KMS-11 (cell line): ENCODE data around the gene MINK1.
"Not testable (repeated sequence)": the region's sequence is repeated elsewhere in the genome, so short reads cannot be mapped to it uniquely, and the experiment has no call there.

Experiments
- H2AFZ ChIP-seq: fragments of 200-600 bp; sonication (generic); 2 replicates; pipeline ENCODE4 v1.6.1; 2016; ENCODE audit warnings: antibody characterized with exemption, mixed run types, low read depth
- H3K27ac ChIP-seq: fragments of 200-600 bp; sonication (generic); 2 replicates; pipeline ENCODE4 v1.6.1; 2016; ENCODE audit warnings: mild to moderate bottlenecking, mixed run types
- H3K27me3 ChIP-seq: fragments of 200-600 bp; sonication (generic); 2 replicates; pipeline ENCODE4 v1.6.1; 2017; ENCODE audit warnings: mild to moderate bottlenecking, low read depth, mixed run types, moderate library complexity; ENCODE audit not compliant: insufficient read depth
- H3K36me3 ChIP-seq: fragments of 200-600 bp; sonication (generic); 2 replicates; pipeline ENCODE4 v1.6.1; 2017; ENCODE audit warnings: mild to moderate bottlenecking, mixed run types; ENCODE audit not compliant: insufficient read depth
- H3K4me1 ChIP-seq: fragments of 200-600 bp; sonication (generic); 2 replicates; pipeline ENCODE4 v1.6.1; 2016; ENCODE audit warnings: mild to moderate bottlenecking, low read depth, mixed run types; ENCODE audit not compliant: poor library complexity, severe bottlenecking
- H3K4me2 ChIP-seq: fragments of 200-600 bp; sonication (generic); 2 replicates; pipeline ENCODE4 v1.7.0; 2016; ENCODE audit warnings: mild to moderate bottlenecking, mixed run types
- H3K4me3 ChIP-seq: fragments of 200-600 bp; sonication (generic); IDR thresholded peaks from 2 replicates; pipeline ENCODE4 v1.6.1; 2017; ENCODE audit warnings: low read depth, low read length, mixed read lengths; ENCODE audit not compliant: insufficient read depth
- H3K79me2 ChIP-seq: fragments of 200-600 bp; sonication (generic); 2 replicates; pipeline ENCODE4 v1.6.1; 2016; ENCODE audit warnings: low read depth, mixed run types; ENCODE audit not compliant: insufficient read depth
- H3K9ac ChIP-seq: fragments of 200-600 bp; sonication (generic); 2 replicates; pipeline ENCODE4 v1.6.1; 2016; ENCODE audit warnings: mild to moderate bottlenecking, mixed run types
- H4K20me1 ChIP-seq: fragments of 200-600 bp; sonication (generic); 2 replicates; pipeline ENCODE4 v1.6.1; 2016; ENCODE audit warnings: mild to moderate bottlenecking, mixed run types; ENCODE audit not compliant: insufficient read depth
- TF ChIP-seq, protein P1 (sequence below): fragments of 200-600 bp; sonication (generic); conservative IDR thresholded peaks from 2 replicates; pipeline ENCODE4 v1.6.1; 2017; ENCODE audit warnings: low read depth, mild to moderate bottlenecking, antibody characterized with exemption, low read length, moderate library complexity, mixed read lengths

Gene MINK1

DNA sequence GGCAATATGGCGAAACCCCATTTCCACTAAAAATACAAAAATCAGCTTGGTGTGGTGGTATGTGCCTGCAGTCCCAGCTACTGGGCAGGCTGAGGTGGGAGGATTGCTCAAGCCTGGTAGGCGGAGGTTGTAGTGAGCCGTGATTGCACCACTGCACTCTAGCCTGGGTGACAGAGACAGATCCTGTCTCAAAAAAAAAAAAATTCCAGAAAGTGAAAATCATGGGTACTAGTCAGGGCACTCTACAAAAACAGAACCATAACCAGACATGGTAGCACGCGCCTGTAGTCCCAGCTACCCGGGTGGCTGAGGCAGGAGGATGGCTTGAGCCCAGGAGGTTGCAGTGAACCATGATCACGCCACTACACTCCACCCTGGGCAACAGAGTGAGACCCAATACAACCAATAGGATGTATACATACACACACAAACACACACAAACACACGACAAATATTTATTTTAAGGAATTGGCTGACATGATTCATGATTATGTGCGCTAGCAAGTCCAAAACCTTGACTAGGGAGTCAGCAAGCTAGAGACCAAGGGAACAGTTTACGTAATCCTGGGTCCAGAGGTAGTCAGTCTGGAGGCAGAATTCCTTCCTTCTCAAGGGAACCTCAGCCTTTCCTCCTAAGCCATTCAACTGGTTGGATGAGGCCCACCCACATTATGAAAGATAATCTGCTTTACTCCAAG is 87.4 kb downstream of the MINK1 start:
- H3K4me3 ChIP-seq, result no peak overlapping the region
- no peak overlapping the region for H3K27ac ChIP-seq
- no peaks in the 10 kb centered on the region for H3K36me3 ChIP-seq
- no peak overlapping the region for H3K4me2 ChIP-seq
- H3K79me2 ChIP-seq, result no peaks in the 10 kb centered on the region
- no peak overlapping the region for H2AFZ ChIP-seq
- H4K20me1 ChIP-seq, result no peaks in the 10 kb centered on the region
- H3K9ac ChIP-seq, result no peak overlapping the region
- H3K27me3 ChIP-seq, result no peaks in the 10 kb centered on the region
- TF ChIP-seq, protein P1, sequence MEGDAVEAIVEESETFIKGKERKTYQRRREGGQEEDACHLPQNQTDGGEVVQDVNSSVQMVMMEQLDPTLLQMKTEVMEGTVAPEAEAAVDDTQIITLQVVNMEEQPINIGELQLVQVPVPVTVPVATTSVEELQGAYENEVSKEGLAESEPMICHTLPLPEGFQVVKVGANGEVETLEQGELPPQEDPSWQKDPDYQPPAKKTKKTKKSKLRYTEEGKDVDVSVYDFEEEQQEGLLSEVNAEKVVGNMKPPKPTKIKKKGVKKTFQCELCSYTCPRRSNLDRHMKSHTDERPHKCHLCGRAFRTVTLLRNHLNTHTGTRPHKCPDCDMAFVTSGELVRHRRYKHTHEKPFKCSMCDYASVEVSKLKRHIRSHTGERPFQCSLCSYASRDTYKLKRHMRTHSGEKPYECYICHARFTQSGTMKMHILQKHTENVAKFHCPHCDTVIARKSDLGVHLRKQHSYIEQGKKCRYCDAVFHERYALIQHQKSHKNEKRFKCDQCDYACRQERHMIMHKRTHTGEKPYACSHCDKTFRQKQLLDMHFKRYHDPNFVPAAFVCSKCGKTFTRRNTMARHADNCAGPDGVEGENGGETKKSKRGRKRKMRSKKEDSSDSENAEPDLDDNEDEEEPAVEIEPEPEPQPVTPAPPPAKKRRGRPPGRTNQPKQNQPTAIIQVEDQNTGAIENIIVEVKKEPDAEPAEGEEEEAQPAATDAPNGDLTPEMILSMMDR, result no peak
- no peaks in the 10 kb centered on the region for H3K4me1 ChIP-seq

DNA sequence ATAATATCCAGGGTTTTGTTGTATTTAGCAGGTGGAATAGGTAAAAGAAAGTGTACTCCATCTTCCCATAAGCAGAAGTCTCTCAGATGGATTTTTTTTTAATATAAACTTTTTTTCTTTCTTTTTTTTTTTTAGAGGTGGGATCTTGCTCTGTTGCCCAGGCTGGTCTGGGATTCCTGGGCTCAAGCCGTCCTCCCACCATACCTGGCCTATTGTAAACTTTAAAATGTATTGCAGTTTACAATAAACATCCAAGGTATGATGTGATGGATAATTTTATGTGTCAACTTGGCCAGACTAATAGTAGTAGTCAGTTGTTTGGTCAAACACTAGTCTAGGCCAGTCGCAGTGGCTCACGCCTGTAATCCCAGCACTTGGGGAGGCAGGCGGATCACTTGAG is 88.2 kb downstream of the MINK1 start:
- Histone ChIP-seq H3K4me1 (no peaks in the 10 kb centered on the region), H4K20me1 (no peaks in the 10 kb centered on the region), H3K27me3 (no peaks in the 10 kb centered on the region), H2AFZ (no peak overlapping the region), H3K79me2 (no peaks in the 10 kb centered on the region), H3K27ac (no peak overlapping the region), H3K9ac (no peak overlapping the region), H3K36me3 (no peaks in the 10 kb centered on the region), H3K4me3 (no peak overlapping the region), H3K4me2 (no peak overlapping the region)
- TF ChIP-seq, protein P1, result no peak

DNA sequence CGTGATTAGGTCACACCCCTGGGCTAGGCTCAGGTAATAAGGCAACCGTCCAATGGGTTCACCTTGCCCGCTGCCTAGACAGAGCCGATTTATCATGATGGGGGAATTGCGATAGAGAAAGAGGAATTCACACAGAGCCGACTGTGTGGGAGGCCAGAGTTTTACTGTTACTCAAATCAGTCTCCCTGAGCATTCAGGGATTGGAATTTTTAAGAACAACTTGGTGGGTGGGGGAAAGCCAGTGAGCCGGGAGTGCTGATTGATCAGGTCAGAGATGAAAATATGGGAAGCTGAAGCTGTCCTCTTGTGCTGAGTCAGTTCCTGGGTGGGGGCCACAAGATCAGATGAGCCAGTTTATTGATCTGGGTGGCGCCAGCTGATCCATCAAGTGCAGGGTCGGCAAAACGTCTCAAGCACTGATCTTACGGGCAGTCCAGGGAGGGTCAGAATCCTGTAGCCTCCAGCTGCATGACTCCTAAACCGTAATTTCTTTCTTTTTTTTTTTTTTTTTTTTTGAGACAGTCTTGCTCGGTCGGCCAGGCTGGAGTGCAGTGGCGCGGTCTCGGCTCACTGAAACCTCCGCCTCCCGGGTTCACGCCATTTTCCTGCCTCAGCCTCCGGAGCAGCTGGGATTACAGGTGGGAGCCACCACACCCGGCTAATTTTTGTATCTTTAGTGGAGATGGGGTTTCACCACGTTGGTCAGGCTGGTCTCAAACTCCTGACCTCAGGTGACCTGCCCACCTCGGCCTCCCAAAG is 93.6 kb downstream of the MINK1 start:
- H3K27me3 ChIP-seq, H2AFZ ChIP-seq, H3K4me1 ChIP-seq, H3K36me3 ChIP-seq, H3K79me2 ChIP-seq, H3K9ac ChIP-seq, H3K4me3 ChIP-seq, H4K20me1 ChIP-seq, H3K27ac ChIP-seq, H3K4me2 ChIP-seq: not testable (repeated sequence)

DNA sequence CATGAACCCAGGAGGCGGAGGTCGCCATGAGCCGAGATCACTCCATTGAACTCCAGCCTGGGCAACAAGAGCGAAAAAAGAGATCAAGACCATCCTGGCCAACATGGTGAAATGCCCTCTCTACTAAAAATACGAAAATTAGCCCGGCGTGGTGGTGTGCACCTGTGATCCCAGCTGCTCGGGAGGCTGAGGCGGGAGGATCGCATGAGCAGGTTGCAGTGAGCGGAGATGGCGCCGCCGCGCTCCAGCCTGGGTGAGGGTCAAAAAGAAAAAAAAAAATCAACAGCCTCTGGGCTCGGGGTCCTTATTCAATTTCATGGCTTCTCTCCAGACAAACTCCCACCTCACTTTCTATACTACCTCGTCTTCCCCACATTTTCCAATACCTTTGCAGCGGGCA is 95.7 kb downstream of the MINK1 start:
- Histone ChIP-seq H4K20me1 (no peaks in the 10 kb centered on the region), H3K4me1 (no peaks in the 10 kb centered on the region), H2AFZ (no peak overlapping the region), H3K27ac (no peak overlapping the region), H3K79me2 (no peaks in the 10 kb centered on the region), H3K4me2 (no peak overlapping the region), H3K4me3 (no peak overlapping the region), H3K9ac (no peak overlapping the region), H3K36me3 (no peaks in the 10 kb centered on the region), H3K27me3 (no peaks in the 10 kb centered on the region)
- TF ChIP-seq, protein P1, result no peak

DNA sequence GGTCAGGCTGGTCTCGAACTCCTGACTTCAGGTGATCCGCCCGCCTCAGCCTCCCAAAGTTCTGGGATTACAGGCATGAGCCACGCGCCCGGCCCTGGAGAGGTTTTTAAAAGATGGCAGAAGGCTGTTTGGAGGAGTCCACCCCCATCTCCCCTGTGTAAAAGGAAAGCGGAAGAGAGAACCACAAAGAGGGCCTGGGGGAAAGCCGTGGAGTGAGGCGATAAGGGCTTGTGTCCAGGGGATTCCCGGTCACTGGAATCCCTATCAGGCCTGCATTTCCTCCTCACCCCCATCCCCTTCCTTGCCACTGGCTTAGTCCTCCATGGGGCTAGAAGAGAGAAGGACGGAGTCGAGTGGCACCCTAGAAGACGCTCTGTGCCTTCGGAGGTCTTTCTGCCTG is 98.8 kb downstream of the MINK1 start, which contains the start of gene GP1BA:
Gene GP1BA (plus strand): TSS at position 315 of the 400 bp plus-strand sequence. CDS start 328 bp downstream, outside the sequence.
- Histone ChIP-seq H3K79me2 (no peaks in the 10 kb centered on the region), H3K4me2 (no peak within 1 kb of the TSS), H3K4me3 (no peak within 1 kb of the TSS), H2AFZ (no peak within 1 kb of the TSS), H3K27ac (no peak within 1 kb of the TSS), H3K9ac (no peak within 1 kb of the TSS), H4K20me1 (no peaks in the 10 kb centered on the region), H3K27me3 (no peaks in the 10 kb centered on the region), H3K4me1 (no peaks in the 10 kb centered on the region), H3K36me3 (no peaks in the 10 kb centered on the region)
- TF ChIP-seq, protein P1, result no peak
